GM10248 (cell line): ENCODE measurements around the gene RUBCN.
A peak's percentile ranks its signal among the peaks of the same experiment; 100 is the strongest.

Experiments
- CTCF ChIA-PET: fragments of 300-600 bp; sonication (Branson Sonifier 250); formaldehyde crosslinking; extraction: SDS; loops from one replicate; lab custom pipeline; 2021; ENCODE audit warnings: antibody characterized with exemption; lab: Yijun Ruan, JAX
- POLR2A ChIA-PET: fragments of 350-650 bp; sonication (Branson Sonifier 250); formaldehyde crosslinking; extraction: SDS; loops from one replicate; lab custom pipeline; 2020; ENCODE audit warnings: antibody characterized with exemption; lab: Yijun Ruan, JAX
- DNase-seq: peaks from one replicate; pipeline ENCODE4 v3.0.0; 2012; ENCODE audit errors: extremely low spot score
- TF ChIP-seq, protein P1 (sequence below): IDR thresholded peaks from 2 replicates; pipeline ENCODE4 v1.5.1; 2012; ENCODE audit warnings: mild to moderate bottlenecking, low read depth; ENCODE audit errors: extremely low read depth, missing control alignments, control extremely low read depth

RUBCN gene

GRCh38 chr3:197736491-197737318, at the start of gene RUBCN:
Gene RUBCN, minus strand, starts transcription at chr3:197736904. Its CDS starts 185 bp downstream, at chr3:197736719.
- CTCF ChIA-PET = interaction anchor here (1.0 to 2.2 kb wide), 4 partner anchors 10 to 24 kb away, joined by 4 to 5 read pairs (median 4); partner anchors contain the start of gene FYTTD1
- POLR2A ChIA-PET = interaction anchor here (0.8 to 1.8 kb wide), 2 partner anchors 12 to 266 kb away, joined by 4 to 6 read pairs; no protein-coding TSS in a partner anchor
- TF ChIP-seq, protein P1, sequence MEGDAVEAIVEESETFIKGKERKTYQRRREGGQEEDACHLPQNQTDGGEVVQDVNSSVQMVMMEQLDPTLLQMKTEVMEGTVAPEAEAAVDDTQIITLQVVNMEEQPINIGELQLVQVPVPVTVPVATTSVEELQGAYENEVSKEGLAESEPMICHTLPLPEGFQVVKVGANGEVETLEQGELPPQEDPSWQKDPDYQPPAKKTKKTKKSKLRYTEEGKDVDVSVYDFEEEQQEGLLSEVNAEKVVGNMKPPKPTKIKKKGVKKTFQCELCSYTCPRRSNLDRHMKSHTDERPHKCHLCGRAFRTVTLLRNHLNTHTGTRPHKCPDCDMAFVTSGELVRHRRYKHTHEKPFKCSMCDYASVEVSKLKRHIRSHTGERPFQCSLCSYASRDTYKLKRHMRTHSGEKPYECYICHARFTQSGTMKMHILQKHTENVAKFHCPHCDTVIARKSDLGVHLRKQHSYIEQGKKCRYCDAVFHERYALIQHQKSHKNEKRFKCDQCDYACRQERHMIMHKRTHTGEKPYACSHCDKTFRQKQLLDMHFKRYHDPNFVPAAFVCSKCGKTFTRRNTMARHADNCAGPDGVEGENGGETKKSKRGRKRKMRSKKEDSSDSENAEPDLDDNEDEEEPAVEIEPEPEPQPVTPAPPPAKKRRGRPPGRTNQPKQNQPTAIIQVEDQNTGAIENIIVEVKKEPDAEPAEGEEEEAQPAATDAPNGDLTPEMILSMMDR = no peak
- peak; percentile 94 for DNase-seq

- DNase-seq = no peak
- ChIA-PET CTCF (interaction anchor here (0.9 to 2.8 kb wide), 9 partner anchors 9 to 83 kb away, joined by 3 to 12 read pairs (median 4); no protein-coding TSS in a partner anchor), POLR2A (no interaction called here)
- TF ChIP-seq, protein P1 = no peak
These were observed 47.4 kb upstream of the RUBCN start for GRCh38 chr3:197784019-197784585.

- TF ChIP-seq, protein P1 = no peak
- CTCF ChIA-PET = interaction anchor here (1.6 to 2.8 kb wide), 2 partner anchors 11 to 58 kb away, joined by 4 to 12 read pairs; no protein-coding TSS in a partner anchor
- POLR2A ChIA-PET = no interaction called here
- peak; percentile 26 for DNase-seq
These were observed 45.5 kb upstream of the RUBCN start for GRCh38 chr3:197782230-197782629.

DNA sequence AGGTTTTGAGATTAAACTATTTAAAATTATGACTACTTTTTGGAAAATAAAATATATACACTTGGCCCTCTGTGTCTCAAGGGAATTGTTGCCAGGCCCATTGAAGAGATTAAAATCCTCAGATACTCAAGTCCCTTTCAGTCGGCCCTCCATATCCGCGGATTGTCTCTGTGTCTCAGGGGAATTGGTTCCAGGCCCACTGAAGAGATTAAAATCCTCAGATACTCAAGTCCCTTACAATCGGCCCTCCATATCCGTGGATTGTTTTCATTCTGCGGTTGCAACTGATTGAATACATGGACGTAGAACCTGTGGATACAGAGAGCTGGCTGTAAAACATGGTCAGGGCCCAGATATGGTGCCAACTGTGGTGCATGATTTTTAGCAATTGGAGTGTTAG, 38.6 kb upstream of the RUBCN start:
- ChIA-PET POLR2A (no interaction called here), CTCF (interaction anchor here (1.4 kb wide), 1 partner anchor 14 kb away, joined by 3 read pairs; no protein-coding TSS in a partner anchor)
- TF ChIP-seq, protein P1 = no peak
- DNase-seq = no peak

- no peak for DNase-seq
- POLR2A ChIA-PET = no interaction called here
- CTCF ChIA-PET = no interaction called here
- TF ChIP-seq, protein P1 = no peak
These were observed 25.1 kb upstream of the RUBCN start for GRCh38 chr3:197761784-197762183.

GRCh38 chr3:197758512-197758911, 21.8 kb upstream of the RUBCN start:
- TF ChIP-seq, protein P1 = no peak
- ChIA-PET POLR2A (no interaction called here), CTCF (interaction anchor here (1.2 to 1.5 kb wide), 2 partner anchors 26 to 159 kb away, joined by 3 to 4 read pairs; no protein-coding TSS in a partner anchor)
- no peak for DNase-seq
